Mesothelial cell of epicardium (in vitro differentiated cells): ENCODE data around the gene RFX3. TPM values are rescaled to one million over a fixed set of nuclear protein-coding genes. Genes with fewer than 3 reads are reported as not detected.
A peak's percentile ranks its signal among the peaks of the same experiment; 100 is the strongest.

Experiments used
- DNase-seq, 2 experiments: peaks; one replicate each; pipeline ENCODE4 v3.0.0; 2021; ENCODE audit warnings: low spot score in 2 of 2; ENCODE audit not compliant: unreplicated experiment in 2 of 2
- H3K27ac Mint-ChIP-seq: 2 replicates; pipeline ENCODE4 v1.8.0; 2021; ENCODE audit warnings: mixed read lengths
- H3K27me3 Mint-ChIP-seq: 2 replicates; pipeline ENCODE4 v1.8.0; 2021; ENCODE audit warnings: low read depth, mixed read lengths
- H3K36me3 Mint-ChIP-seq: 2 replicates; pipeline ENCODE4 v1.8.0; 2021; ENCODE audit warnings: mixed read lengths
- H3K4me1 Mint-ChIP-seq: 2 replicates; pipeline ENCODE4 v1.8.0; 2021; ENCODE audit warnings: mixed read lengths
- H3K4me3 Mint-ChIP-seq: 2 replicates; pipeline ENCODE4 v1.8.0; 2021; ENCODE audit warnings: mild to moderate bottlenecking, moderate library complexity, mixed read lengths
- H3K9me3 Mint-ChIP-seq: 2 replicates; pipeline ENCODE4 v1.8.0; 2021; ENCODE audit warnings: mixed read lengths
- total RNA-seq: library from RNA; stranded (reverse); gene quantifications from 3 replicates; pipeline ENCODE4 v1.2.1, GENCODE V29; 2021
- TF ChIP-seq, protein P1 (sequence below): fragments of 200-600 bp; sonication (generic); IDR thresholded peaks from one replicate; pipeline ENCODE4 v1.5.0; 2021; ENCODE audit warnings: antibody characterized with exemption; ENCODE audit not compliant: unreplicated experiment

The RFX3 gene
- total RNA-seq, 1 donor from 2014 or later = 42.5 TPM

DNA sequence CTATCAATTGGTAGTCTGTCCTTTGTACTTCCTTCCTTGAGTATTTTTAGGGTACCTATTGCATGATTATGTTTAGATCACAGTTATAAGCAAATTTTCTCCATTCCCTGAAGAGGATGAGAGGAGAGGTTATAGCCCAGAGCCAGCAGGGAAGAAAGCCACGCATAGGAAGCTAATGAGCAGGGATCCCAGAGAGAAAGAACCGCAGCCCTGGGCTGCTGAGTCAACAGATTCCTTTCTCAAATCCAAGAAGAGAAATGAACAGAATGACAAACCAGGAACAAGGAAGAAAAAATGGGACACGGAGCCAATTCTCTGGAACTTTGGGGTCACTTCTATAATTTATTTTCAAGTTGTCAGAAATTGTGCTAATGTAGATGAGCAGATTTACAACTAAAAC lies 284.5 kb downstream of the RFX3 start:
- TF ChIP-seq, protein P1, sequence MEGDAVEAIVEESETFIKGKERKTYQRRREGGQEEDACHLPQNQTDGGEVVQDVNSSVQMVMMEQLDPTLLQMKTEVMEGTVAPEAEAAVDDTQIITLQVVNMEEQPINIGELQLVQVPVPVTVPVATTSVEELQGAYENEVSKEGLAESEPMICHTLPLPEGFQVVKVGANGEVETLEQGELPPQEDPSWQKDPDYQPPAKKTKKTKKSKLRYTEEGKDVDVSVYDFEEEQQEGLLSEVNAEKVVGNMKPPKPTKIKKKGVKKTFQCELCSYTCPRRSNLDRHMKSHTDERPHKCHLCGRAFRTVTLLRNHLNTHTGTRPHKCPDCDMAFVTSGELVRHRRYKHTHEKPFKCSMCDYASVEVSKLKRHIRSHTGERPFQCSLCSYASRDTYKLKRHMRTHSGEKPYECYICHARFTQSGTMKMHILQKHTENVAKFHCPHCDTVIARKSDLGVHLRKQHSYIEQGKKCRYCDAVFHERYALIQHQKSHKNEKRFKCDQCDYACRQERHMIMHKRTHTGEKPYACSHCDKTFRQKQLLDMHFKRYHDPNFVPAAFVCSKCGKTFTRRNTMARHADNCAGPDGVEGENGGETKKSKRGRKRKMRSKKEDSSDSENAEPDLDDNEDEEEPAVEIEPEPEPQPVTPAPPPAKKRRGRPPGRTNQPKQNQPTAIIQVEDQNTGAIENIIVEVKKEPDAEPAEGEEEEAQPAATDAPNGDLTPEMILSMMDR = no peak
- Mint-ChIP-seq H3K27me3 (no peaks in the 10 kb centered on the region), H3K4me1 (peaks cover 10% of the 10 kb centered on the region), H3K4me3 (no peak overlapping the region), H3K27ac (peak overlapping the region; percentile 7), H3K9me3 (no peaks in the 10 kb centered on the region), H3K36me3 (peaks cover 17% of the 10 kb centered on the region)
- DNase-seq = no peak

DNA sequence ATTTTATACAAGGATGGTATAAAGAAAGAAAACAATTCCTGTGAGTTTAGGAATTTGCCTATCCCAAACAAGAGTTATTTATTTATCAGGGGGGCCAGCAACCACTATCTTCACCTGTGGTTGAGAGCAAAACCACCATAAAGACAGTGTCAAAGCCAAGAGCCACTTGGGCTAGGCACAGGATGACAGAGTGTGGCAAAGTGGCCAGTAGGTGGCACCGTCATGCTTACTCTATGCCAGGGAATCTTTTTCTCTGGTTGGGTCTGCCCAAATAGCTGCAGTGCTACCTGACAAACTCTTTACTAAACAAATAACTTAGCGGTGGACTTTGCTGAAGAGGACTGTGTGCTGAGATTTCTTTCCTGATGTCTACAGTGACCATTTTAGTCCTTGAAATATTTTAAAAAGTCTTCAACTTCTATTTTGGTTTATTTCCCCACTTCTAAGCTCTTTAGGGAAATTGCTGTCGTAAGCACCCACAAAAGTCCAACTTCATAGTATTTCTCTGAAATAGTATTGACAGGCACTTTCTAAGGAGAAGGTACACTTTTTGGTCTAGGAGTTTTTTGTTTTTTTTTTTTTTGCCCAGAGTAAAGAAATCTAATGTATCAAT lies 285.0 kb downstream of the RFX3 start:
- TF ChIP-seq, protein P1 = peak; percentile 54
- Mint-ChIP-seq H3K9me3 (no peaks in the 10 kb centered on the region), H3K4me3 (no peak overlapping the region), H3K27me3 (no peaks in the 10 kb centered on the region), H3K4me1 (peaks cover 10% of the 10 kb centered on the region), H3K36me3 (peaks cover 18% of the 10 kb centered on the region), H3K27ac (no peak overlapping the region)
- peak in 1 of 2 experiments; percentile 66 for DNase-seq

- H3K4me3 Mint-ChIP-seq = no peak overlapping the region
- no peaks in the 10 kb centered on the region for H3K27me3 Mint-ChIP-seq
- DNase-seq = no peak
- H3K9me3 Mint-ChIP-seq = no peaks in the 10 kb centered on the region
- H3K4me1 Mint-ChIP-seq = peaks cover 10% of the 10 kb centered on the region
- H3K36me3 Mint-ChIP-seq = peaks cover 13% of the 10 kb centered on the region
- H3K27ac Mint-ChIP-seq = no peak overlapping the region
- TF ChIP-seq, protein P1 = no peak
These were observed 286.6 kb downstream of the RFX3 start for GRCh38 chr9:3239240-3239639.

- Mint-ChIP-seq H3K36me3 (peaks cover 18% of the 10 kb centered on the region), H3K9me3 (no peaks in the 10 kb centered on the region), H3K27ac (no peak overlapping the region), H3K4me1 (peaks cover 10% of the 10 kb centered on the region), H3K27me3 (no peaks in the 10 kb centered on the region), H3K4me3 (no peak overlapping the region)
- DNase-seq = no peak
- TF ChIP-seq, protein P1 = no peak
These were observed 287.6 kb downstream of the RFX3 start for GRCh38 chr9:3238236-3238635.

GRCh38 chr9:3237121-3237520 lies 288.7 kb downstream of the RFX3 start:
- Mint-ChIP-seq H3K4me3 (no peak overlapping the region), H3K9me3 (no peaks in the 10 kb centered on the region), H3K36me3 (peaks cover 18% of the 10 kb centered on the region), H3K27ac (no peak overlapping the region), H3K27me3 (no peaks in the 10 kb centered on the region), H3K4me1 (peaks cover 10% of the 10 kb centered on the region)
- TF ChIP-seq, protein P1 = no peak
- DNase-seq = no peak
